Measurements from ENCODE around the gene PACRG.

PACRG gene

DNA sequence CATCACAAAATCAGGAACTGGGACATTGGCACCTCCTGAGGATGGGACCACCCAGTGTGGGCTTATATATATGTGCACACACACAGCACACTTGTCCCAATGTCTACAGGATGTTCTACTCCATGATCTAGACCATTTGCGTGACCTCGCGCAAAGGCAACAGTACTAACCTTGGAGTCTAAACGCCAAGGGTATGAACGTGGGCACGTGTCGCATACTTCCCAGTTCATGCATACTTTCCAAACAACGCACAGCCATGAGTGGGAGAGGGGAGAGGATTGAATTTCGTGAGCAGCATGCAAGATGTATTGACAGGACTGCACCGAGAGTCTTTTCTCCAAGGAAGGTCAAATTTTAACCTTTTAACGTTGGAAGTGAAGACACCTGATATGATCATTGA is 472.5 kb downstream of the PACRG start:
- Histone ChIP-seq H3K36me3 (no peaks in the 10 kb centered on the region), H3K4me1 (ENCODE audit: control insufficient read depth in 1 of 2, insufficient read depth in 1 of 2, low read depth in 1 of 2, low read length in 1 of 2) (no peaks in the 10 kb centered on the region), H3K27me3 (no peaks in the 10 kb centered on the region), H3K4me3 (ENCODE audit: low read depth in 1 of 2, low read length in 1 of 2) (no peak overlapping the region), H3K27ac (no peak overlapping the region), H3K9me3 (no peaks in the 10 kb centered on the region)
- TF ChIP-seq, protein P1, sequence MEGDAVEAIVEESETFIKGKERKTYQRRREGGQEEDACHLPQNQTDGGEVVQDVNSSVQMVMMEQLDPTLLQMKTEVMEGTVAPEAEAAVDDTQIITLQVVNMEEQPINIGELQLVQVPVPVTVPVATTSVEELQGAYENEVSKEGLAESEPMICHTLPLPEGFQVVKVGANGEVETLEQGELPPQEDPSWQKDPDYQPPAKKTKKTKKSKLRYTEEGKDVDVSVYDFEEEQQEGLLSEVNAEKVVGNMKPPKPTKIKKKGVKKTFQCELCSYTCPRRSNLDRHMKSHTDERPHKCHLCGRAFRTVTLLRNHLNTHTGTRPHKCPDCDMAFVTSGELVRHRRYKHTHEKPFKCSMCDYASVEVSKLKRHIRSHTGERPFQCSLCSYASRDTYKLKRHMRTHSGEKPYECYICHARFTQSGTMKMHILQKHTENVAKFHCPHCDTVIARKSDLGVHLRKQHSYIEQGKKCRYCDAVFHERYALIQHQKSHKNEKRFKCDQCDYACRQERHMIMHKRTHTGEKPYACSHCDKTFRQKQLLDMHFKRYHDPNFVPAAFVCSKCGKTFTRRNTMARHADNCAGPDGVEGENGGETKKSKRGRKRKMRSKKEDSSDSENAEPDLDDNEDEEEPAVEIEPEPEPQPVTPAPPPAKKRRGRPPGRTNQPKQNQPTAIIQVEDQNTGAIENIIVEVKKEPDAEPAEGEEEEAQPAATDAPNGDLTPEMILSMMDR (IDR thresholded peaks at IDR 0.05): no peak

DNA sequence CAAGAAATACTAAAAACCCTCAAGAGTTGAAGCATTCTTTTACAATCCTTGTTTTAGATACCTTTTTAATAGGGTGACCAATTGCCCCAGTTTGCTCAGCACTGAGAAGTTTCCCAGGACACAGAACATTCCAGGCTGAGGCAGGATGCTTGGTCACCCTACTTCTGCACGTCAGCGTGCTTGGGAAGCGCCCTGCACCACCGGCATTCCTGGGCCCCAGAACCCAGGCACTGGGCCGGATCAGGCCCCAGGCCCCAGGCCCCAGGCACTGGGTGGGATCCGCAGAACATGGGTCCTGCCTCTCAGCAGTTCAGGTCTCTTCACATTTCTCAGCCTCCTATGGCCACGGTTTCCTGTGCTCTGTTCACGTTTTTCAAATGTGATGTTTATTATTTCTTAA is 472.9 kb downstream of the PACRG start:
- Histone ChIP-seq H3K4me3 (ENCODE audit: low read depth in 1 of 2, low read length in 1 of 2) (no peak overlapping the region), H3K27me3 (no peaks in the 10 kb centered on the region), H3K27ac (no peak overlapping the region), H3K4me1 (ENCODE audit: control insufficient read depth in 1 of 2, insufficient read depth in 1 of 2, low read depth in 1 of 2, low read length in 1 of 2) (no peaks in the 10 kb centered on the region), H3K36me3 (no peaks in the 10 kb centered on the region), H3K9me3 (no peaks in the 10 kb centered on the region)
- TF ChIP-seq, protein P1 (IDR thresholded peaks at IDR 0.05): no peak

DNA sequence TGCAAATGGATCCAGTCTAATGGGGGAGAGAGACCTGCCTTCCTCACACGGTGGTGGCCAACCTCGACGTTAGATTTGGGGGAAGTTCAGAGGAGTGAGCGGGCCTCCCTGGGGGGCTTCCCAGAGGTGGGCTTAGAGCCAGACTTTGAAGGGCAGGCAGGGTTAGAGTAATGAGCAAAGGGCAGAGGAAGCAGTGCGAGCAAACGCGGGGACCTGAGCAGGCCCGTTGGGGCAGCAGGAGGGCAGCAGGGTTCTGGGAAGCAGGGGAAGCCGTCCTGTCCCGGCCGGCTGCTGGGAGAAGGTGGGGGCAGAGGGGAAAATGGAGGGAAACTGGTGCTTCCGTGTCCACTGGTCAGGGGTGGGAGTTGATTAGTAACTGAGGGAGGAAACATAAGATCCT is 474.1 kb downstream of the PACRG start:
- H3K4me1 ChIP-seq (ENCODE audit: control insufficient read depth in 1 of 2, insufficient read depth in 1 of 2, low read depth in 1 of 2, low read length in 1 of 2): no peaks in the 10 kb centered on the region
- H3K27me3 ChIP-seq: no peaks in the 10 kb centered on the region
- H3K36me3 ChIP-seq: no peaks in the 10 kb centered on the region
- no peak overlapping the region for H3K4me3 ChIP-seq (ENCODE audit: low read depth in 1 of 2, low read length in 1 of 2)
- no peak overlapping the region for H3K27ac ChIP-seq
- H3K9me3 ChIP-seq: no peaks in the 10 kb centered on the region
- TF ChIP-seq, protein P1 (IDR thresholded peaks at IDR 0.05): no peak

DNA sequence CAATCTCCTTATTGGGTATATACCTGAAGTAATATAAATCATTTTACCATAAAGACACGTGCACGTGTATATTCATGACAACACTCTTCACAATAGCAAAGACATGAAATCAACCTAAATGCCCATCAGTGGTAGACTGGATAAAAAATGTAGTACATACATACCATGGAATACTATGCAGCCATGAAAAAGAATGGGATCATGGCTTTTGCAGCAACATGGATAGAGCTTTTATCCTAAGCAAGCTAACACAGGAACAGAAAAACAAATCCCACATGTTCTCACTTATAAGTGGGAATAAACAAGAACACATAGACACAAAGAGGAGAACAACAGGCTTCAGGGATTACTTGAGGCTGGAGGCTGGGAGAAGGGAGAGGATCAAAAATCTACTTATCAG is 478.4 kb downstream of the PACRG start:
- Histone ChIP-seq H3K4me1 (ENCODE audit: control insufficient read depth in 1 of 2, insufficient read depth in 1 of 2, low read depth in 1 of 2, low read length in 1 of 2) (no peaks in the 10 kb centered on the region), H3K27me3 (no peaks in the 10 kb centered on the region)

DNA sequence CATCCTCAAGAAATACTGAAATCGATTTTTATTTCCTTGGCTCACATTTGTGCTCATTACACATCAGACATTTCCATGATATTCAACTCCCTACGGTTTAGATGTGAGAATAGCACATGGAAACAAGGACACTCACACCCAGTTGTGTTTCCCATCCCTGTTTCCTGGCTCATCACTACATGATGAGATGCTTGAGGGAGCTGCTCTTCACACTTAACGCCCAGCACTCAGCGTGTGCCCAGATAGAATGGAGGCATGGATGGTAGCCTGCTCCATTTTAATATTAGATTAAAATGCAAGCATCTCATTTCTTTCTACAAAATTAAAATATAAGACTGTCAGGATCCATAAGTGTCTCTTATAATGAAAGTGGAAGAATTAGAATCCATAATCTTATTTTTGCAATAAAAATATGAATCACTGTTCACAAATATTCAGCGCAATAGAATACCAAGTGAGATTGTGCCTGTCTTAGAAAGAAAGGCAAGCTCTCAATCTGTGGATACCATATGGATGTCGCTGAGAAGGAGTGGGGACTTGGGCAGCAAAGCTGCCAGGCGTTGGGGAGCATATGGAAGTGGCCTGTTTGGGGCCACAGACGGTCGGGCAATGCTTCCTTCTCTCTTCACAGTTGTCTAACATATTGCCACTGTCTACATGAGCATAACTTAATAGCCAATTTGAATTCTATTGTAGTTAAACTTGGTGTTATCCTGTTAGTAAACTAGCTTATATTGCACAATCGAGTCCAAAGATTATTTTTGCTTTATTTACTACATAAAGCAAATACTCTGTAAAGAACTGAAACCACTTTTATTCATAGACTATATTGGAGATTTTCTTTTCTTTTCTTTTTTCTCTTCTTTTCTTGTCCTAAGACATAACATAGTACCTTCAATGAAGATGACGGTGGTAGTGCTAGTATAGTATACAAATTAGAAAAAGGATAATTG is 479.9 kb downstream of the PACRG start:
- Histone ChIP-seq H3K36me3 (no peaks in the 10 kb centered on the region), H3K4me3 (ENCODE audit: low read depth in 1 of 2, low read length in 1 of 2) (no peak overlapping the region), H3K27me3 (no peaks in the 10 kb centered on the region), H3K27ac (no peak overlapping the region), H3K4me1 (ENCODE audit: control insufficient read depth in 1 of 2, insufficient read depth in 1 of 2, low read depth in 1 of 2, low read length in 1 of 2) (no peaks in the 10 kb centered on the region), H3K9me3 (peaks cover 2% of the 10 kb centered on the region)
- TF ChIP-seq, protein P1 (IDR thresholded peaks at IDR 0.05): no peak

More for the DNA sequence above, 478.4 kb downstream of the PACRG start:
- no peaks in the 10 kb centered on the region for H3K9me3 ChIP-seq
- no peak overlapping the region for H3K27ac ChIP-seq
- TF ChIP-seq, protein P1 (IDR thresholded peaks at IDR 0.05): no peak
- H3K36me3 ChIP-seq: no peaks in the 10 kb centered on the region
- H3K4me3 ChIP-seq (ENCODE audit: low read depth in 1 of 2, low read length in 1 of 2): no peak overlapping the region

All from neutrophil (primary cell).